Lower leg skin (tissue), 4 donors: ENCODE results near the gene SDC4. TPM values are rescaled to one million over a fixed set of nuclear protein-coding genes. Genes with fewer than 3 reads are reported as not detected.

ENCODE experiments used
- DNase-seq, 2 donors: peaks; one replicate each; pipeline ENCODE4 v3.0.0-alpha.2; 2019; ENCODE audit warnings: low spot score in 2 of 2
- H3K4me3 ChIP-seq: fragments of 200-600 bp; sonication (generic); 2 replicates; pipeline ENCODE4 v1.5.1; 2017; ENCODE audit warnings: mild to moderate bottlenecking, low read depth; ENCODE audit not compliant: poor library complexity, severe bottlenecking
- POLR2A ChIP-seq, 2 donors: fragments of 450-650 bp; IDR thresholded peaks; one replicate each; pipeline ENCODE4 v1.6.1; 2016 to 2017; ENCODE audit warnings: antibody characterized with exemption in 2 of 2, mild to moderate bottlenecking in 1 of 2, moderate library complexity in 1 of 2
- WGBS, 2 donors: methylation state at CpG; one replicate each; pipeline ENCODE4 v1.1.5; 2018; 5-methylcytosine and 5-hydroxymethylcytosine counted together
- intact Hi-C: fragments of 100-400 bp; cut with DNase I; formaldehyde crosslinking; loops from one replicate; pipeline ENCODE4 v1.15.0; 2023; ENCODE audit warnings: low total_unique reads
- total RNA-seq, 4 donors: library from RNA; depleted of rRNA; stranded (reverse); fragments of >200 nt; gene quantifications; one replicate each; pipeline ENCODE4 v1.1.0, GENCODE V29; 2016
- TF ChIP-seq, protein P1 (sequence below), 3 donors: fragments of 450-650 bp; IDR thresholded peaks; one replicate each; pipeline ENCODE4 v1.5.1; 2016; ENCODE audit warnings: antibody characterized with exemption in 3 of 3, mild to moderate bottlenecking in 3 of 3, moderate library complexity in 2 of 3

Gene SDC4
- total RNA-seq, 4 donors from 2014 or later: 226 to 317 (median 278) TPM

DNA sequence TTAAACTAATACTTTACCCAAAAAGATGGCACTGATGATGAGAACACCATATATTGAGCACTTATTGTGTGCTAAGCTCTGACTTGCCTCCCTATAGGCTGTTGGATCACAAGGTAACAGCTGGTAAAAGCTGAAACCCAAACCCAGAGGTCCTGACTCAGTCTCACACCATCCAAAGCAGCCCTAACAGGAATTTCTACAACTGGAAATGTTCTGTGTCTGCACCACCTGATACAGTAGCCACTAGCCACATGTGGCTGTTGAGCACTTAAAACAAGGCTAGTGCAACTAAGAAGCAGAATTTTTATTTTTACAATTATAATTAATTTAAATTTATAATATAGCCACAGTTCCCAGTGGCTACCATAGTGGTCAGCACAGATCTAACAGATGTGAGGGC is 24.5 kb downstream of the SDC4 start:
- H3K4me3 ChIP-seq: no peak overlapping the region
- DNase-seq: no peak
- TF ChIP-seq, protein P1, sequence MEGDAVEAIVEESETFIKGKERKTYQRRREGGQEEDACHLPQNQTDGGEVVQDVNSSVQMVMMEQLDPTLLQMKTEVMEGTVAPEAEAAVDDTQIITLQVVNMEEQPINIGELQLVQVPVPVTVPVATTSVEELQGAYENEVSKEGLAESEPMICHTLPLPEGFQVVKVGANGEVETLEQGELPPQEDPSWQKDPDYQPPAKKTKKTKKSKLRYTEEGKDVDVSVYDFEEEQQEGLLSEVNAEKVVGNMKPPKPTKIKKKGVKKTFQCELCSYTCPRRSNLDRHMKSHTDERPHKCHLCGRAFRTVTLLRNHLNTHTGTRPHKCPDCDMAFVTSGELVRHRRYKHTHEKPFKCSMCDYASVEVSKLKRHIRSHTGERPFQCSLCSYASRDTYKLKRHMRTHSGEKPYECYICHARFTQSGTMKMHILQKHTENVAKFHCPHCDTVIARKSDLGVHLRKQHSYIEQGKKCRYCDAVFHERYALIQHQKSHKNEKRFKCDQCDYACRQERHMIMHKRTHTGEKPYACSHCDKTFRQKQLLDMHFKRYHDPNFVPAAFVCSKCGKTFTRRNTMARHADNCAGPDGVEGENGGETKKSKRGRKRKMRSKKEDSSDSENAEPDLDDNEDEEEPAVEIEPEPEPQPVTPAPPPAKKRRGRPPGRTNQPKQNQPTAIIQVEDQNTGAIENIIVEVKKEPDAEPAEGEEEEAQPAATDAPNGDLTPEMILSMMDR (IDR thresholded peaks at IDR 0.05): no peak
- TF ChIP-seq POLR2A (IDR thresholded peaks at IDR 0.05): no peak
- intact Hi-C loops: loop anchor here (2.0 to 5.0 kb wide), 2 partner anchors 49 to 117 kb away; no protein-coding TSS in a partner anchor

DNA sequence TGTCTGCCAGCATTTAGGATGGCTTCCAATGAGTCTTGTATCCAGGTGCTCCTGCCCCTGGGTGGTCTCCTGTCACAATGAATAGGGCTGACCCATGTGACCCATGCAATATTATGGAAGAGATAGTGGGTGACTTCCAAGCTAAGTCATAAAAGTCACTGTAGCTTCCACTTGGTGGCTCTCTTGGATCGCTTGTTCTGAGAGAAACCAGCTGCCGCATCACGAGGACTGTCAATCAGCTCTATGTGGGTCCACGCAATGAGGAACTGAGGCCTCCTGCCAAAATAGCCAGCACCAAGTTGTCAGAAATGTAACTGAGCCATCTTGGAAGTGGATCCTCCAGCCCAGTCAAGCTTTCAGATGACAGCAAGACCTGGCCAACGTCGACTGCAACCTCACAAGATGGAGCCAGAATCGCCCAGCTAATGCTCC is 25.3 kb downstream of the SDC4 start:
- DNase-seq: peak in 1 of 2 donors; percentile 68
- TF ChIP-seq, protein P1 (IDR thresholded peaks at IDR 0.05): no peak
- no peak overlapping the region for H3K4me3 ChIP-seq
- WGBS, 2 donors: 62 to 70% methylated on average over 7 of the region's 7 CpGs
- intact Hi-C loops: loop anchor here (2.0 to 5.0 kb wide), 2 partner anchors 49 to 118 kb away; no protein-coding TSS in a partner anchor

DNA sequence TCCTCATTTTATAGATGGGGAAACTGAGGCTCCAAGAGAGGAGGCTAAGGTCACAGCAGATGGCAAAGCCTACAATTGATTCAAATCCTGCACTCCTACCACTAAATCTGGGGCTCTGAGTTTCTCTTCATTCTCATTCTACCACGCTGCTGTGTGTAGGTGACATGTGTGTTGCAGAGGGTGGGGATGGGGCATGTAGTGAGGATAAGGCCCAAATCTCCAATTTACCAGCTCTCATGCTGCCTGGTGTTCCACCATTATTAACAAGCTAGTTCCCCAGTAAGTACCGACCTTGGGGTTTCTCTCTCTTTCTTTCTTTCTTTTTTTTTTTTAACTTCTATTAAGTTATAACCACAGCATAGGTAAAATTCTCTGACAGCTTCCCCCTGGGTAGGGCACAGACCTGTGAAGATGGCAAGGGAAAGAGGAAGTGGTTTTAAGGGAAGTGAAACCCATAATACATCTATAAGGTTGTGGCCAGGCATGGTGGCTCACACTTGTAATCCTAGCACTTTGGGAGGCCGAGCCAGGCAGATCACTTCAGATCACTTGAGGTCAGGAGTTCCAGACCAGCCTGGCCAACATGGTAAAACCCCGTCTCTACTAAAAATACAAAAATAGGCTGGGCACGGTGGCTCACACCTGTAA is 27.2 kb downstream of the SDC4 start:
- H3K4me3 ChIP-seq: no peak overlapping the region
- TF ChIP-seq, protein P1 (IDR thresholded peaks at IDR 0.05): no peak
- no peak for TF ChIP-seq POLR2A (IDR thresholded peaks at IDR 0.05)
- DNase-seq: no peak
- 78 to 89% methylated on average over 5 of the region's 5 CpGs for WGBS, 2 donors
- intact Hi-C loops: loop anchor here (5.0 kb wide), 1 partner anchor 51 kb away; no protein-coding TSS in a partner anchor

DNA sequence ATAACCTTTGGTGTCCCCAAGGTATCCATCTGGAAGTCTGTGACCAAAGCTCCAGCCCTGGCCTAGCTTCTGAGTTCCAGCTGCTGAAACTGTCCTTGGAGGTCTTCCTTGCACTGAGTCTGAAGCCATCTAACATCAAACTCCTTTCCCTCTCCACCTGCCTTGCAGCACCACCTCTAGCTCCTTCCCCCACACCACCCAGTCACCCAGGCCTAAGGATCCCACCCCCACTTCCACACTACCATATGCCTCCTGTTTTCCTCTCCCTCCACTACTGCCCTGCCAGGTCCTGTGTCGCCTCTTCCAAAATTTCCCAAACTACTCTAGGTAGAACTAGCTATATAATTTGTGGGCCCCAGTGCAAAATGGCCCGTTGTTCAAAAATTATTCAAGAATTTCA is 29.3 kb downstream of the SDC4 start:
- intact Hi-C loops: loop anchor here (10.0 kb wide), 1 partner anchor 446 kb away; no protein-coding TSS in a partner anchor
- 79 to 84% methylated on average over 2 of the region's 2 CpGs for WGBS, 2 donors

DNA sequence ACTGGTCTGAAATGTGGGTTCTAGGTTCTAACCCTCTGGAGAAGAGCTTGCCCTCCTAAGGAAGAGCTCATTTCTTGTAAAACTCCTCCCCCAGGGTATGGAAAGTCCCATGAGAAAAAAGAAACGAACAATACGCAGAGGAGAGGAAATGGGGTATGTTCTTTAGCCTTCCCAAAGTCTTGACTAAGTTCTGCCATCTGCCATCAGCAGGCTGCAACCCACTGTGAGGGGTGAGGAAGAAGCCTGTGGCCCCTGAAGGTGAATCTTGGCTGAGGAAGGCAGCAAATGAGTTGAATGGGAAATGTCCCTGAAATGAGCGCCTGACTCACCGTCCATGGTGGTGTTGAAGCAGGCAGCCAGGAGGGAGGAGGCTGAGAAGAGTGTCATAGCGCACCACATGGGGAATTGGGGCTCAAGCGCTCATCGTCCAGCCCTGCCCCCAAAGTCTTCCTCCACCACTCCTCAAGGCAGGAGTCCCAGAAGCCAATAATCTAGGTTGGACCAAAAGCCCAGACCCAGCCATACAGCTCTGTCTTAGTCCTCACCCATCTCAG is 29.8 kb downstream of the SDC4 start:
- intact Hi-C loops: loop anchor here (10.0 kb wide), 1 partner anchor 446 kb away; no protein-coding TSS in a partner anchor
- no peak for TF ChIP-seq POLR2A (IDR thresholded peaks at IDR 0.05)
- TF ChIP-seq, protein P1 (IDR thresholded peaks at IDR 0.05): no peak
- DNase-seq: no peak
- no peak overlapping the region for H3K4me3 ChIP-seq
- WGBS, 2 donors: 77 to 82% methylated on average over 7 of the region's 7 CpGs

More for the DNA sequence above, 29.3 kb downstream of the SDC4 start:
- DNase-seq: no peak
- TF ChIP-seq, protein P1 (IDR thresholded peaks at IDR 0.05): no peak
- no peak for TF ChIP-seq POLR2A (IDR thresholded peaks at IDR 0.05)
- H3K4me3 ChIP-seq: no peak overlapping the region
